Loucy (cell line): ENCODE results near the gene F2R.

Experiments used
- CTCF ChIP-seq: fragments of 200-600 bp; sonication (generic); conservative IDR thresholded peaks from 2 replicates; pipeline ENCODE4 v1.5.1; 2014; ENCODE audit warnings: mild to moderate bottlenecking, antibody characterized with exemption, low read length
- EZH2phosphoT487 ChIP-seq: fragments of 200-600 bp; IDR thresholded peaks from 2 replicates; pipeline ENCODE4 v1.6.1; 2018; ENCODE audit warnings: antibody characterized with exemption, mild to moderate bottlenecking, moderate library complexity, borderline replicate concordance

DNA sequence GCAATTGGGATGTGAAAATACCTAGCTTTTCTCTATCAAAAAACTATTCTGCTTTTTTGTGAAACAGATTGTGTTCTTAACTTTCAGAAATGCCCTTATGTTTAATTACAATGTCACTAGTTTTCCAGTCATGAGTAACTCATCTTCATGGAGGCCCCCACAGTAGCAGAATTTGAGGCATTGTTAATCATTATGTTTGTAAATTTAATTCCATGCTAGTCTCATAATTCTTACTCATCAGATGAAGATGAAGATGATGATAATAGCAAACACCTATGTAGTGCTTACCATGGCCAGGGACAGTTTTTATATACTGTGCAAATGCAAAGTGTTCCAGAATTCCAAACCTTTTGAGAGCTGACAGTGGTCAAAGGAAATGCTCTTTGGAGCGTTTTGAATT, 27.7 kb upstream of the F2R start:
- TF ChIP-seq CTCF: no peak
- TF ChIP-seq EZH2phosphoT487: no peak
